GM19455 (cell line): ENCODE results near the gene SEMA5A.

ENCODE experiments used
- ATAC-seq: cut with Tn5 transposase; IDR thresholded peaks from one replicate; pipeline ENCODE4 v1.9.1; 2021; ENCODE audit not compliant: unreplicated experiment

The SEMA5A gene, protein sequence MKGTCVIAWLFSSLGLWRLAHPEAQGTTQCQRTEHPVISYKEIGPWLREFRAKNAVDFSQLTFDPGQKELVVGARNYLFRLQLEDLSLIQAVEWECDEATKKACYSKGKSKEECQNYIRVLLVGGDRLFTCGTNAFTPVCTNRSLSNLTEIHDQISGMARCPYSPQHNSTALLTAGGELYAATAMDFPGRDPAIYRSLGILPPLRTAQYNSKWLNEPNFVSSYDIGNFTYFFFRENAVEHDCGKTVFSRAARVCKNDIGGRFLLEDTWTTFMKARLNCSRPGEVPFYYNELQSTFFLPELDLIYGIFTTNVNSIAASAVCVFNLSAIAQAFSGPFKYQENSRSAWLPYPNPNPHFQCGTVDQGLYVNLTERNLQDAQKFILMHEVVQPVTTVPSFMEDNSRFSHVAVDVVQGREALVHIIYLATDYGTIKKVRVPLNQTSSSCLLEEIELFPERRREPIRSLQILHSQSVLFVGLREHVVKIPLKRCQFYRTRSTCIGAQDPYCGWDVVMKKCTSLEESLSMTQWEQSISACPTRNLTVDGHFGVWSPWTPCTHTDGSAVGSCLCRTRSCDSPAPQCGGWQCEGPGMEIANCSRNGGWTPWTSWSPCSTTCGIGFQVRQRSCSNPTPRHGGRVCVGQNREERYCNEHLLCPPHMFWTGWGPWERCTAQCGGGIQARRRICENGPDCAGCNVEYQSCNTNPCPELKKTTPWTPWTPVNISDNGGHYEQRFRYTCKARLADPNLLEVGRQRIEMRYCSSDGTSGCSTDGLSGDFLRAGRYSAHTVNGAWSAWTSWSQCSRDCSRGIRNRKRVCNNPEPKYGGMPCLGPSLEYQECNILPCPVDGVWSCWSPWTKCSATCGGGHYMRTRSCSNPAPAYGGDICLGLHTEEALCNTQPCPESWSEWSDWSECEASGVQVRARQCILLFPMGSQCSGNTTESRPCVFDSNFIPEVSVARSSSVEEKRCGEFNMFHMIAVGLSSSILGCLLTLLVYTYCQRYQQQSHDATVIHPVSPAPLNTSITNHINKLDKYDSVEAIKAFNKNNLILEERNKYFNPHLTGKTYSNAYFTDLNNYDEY

DNA sequence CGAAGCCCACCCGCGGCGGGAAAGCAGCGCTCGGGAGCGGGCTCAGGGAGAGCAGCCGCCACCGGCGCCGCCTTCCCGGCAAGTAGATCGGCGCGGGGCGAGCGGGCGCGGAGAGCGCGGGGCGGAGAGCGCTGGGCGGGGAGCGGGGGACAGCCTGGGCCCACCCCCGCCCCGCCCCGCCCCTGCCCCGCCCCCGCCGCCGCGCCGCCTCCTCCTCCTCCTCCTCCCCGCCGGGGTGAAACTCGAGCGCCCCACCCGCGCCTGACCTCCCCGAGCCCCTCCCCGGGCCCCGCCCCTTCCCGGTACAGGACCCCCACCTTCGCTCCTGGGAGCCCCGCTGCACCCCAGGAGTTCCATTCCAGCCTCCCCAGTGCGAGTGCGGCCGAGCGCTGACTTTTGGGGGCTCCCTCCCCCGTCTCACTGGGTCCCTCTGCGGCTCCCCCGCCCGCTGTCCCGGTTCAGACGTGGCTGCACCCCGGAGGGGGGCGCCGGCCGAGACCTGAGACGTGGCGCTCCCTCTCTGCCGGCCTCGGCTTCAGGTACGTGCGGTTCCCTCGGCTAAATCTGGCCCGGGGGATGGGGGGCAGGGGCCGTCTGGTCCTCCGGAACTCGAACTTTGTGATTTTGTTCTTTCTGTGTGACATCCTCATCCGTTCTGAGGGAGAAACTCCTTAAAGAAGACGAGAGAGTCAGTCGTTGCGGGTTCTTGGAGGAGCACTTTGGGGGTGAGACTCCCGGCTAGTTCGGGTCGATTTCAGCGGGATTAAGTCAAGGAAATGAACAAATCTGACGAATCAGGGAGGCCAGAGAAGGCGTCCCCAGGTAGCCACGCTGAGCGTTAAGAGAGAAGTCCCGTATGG, at the start of gene SEMA5A:
SEMA5A (minus strand) TSS at position 84 of the 860 bp plus-strand sequence. CDS start 166,129 bp downstream, outside the sequence.
- no peak for ATAC-seq

DNA sequence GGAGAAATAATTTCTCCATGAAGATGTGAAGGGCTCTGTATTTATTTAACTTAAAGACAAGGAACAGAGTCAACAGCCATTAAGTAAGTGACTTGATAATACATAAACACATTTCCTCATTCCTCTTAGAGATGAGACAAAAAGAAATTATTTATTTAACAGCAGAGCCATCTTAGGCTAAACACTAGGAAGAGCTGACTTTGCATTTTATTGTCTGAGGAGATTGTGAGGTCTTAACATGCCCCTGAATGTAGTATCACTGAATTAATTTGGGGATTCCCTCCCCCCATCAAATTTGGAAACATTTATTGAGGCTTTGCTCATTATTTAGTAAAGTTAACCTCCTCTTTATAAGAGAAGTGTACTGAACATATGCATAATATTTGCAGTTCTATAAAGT, 49.0 kb upstream of the SEMA5A start:
- no peak for ATAC-seq

DNA sequence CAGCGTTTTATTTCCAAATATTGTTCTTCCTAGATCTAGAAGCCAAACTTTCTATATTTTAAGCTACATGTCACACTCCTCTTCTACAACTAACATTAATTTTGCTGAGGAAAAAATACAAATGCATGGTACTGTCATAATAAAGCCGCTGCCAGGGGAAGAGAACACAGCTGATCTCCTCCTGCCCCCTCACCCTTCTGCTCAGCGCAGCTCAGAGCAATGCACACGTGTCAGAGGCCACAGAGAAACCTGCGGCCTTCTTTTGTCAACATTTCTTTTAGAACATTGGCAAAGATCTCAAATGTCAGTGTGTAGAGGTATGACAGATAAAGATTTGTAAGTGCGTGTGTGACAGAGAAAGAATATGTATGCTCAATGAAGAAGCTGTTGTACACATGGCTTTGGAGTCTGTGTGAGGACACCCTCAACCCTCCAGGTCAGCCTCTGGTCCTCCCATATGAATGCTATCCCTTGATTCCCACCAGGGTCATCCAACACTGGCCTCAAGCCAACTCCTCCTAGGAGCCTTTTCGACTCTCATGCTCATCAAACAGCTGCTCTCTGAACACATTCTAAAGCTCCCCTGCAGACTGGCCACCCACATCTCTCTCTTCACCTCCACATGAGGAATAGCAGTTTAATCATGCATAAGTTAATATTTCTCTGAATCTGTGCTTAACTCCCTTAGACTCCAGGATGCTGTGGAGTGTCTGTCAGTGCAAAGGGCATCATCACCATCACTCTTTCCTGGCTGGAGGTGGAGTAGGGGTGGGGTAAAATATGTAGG, 43.4 kb upstream of the SEMA5A start:
- no peak for ATAC-seq

DNA sequence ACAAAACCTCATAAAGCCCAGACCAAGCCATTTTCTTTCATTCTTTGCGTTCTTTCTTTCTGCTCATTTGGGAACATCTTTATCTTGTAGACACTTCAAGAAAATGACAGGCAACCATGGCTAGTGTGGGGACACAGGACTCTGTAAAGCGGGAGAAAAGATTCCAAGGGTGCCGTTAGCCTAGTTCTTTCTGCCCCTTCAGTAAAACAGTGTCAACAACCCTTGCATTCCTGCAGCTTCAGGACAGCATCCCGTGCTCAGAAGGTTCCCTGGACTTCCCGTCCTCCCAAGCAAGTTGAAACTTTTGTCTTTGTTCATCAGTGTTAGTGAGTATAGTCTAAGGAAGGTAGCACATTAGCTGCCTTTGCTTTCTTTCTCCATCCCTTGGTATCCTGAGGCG, 42.4 kb upstream of the SEMA5A start:
- no peak for ATAC-seq

DNA sequence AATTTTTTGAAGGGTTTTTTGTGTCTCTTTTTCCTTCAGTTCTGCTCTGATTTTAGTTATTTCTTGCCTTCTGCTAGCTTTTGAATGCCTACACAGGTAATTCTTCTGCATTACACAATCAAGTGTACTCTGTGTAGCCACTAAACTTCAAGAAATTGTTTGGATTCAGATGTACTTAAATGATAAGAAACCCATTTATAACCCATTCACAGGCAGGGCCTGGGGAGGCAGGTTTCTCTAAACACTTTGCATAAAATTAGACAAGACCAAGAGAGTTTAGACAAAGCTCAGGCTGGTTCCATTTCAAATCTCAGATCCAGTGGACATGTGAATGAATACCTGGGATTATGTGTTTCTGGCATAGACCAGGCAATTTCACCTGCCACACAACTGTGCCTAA, 41.3 kb upstream of the SEMA5A start:
- ATAC-seq, result no peak

DNA sequence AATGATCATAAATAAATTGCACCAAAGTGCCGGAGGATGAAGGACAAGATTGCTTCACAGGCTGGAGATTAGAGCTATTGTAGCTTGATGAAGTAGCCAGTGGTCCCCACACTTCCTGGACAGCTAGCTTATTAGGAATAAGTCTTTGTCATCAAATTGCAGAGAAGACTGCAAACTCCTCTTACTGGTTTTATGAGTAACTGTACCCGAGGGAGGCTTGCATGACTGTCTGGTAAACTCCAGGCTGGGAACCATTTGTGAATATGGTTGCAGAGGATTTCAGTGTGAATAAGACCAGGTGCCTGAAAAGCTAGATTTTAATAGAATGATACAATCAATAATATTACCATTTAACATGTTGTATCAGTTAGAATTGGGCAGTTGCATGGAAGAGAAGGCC, 36.5 kb upstream of the SEMA5A start:
- no peak for ATAC-seq

DNA sequence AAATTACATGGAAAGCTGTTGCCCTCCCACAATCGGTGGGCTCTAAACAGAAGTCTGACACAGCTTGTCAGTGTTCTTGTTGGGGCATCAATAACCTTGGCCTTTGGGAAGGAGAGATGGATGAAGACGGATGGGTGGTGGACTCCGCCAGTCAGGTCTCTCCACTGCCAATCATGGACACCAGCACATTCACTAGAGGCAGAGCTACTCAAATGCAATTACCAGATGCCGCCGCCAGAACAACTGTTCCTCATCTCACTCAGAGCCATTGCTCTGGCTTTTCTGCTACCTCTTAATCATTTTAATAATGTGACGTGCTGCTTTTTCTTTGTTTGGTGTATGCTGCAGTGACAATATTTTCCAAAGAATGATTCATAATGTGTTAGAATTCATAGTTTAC, 27.9 kb upstream of the SEMA5A start:
- ATAC-seq, result no peak

DNA sequence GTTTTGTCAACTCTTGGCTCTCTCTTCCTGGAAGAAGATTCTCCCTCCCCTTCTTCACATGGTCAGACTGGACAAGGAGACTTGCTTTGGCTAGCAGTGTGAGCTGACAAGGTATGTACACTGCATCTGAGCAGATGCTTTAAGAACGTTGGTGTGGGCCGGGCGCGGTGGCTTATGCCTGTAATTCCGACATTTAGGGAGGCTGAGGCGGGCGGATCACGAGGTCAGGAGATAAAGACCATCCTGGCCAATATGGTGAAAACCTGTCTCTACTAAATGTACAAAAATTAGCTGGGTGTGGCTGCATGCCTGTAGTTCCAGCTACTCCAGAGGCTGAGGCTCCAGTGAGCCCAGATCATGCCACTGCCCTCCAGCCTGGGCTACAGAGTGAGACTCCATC, 26.4 kb upstream of the SEMA5A start:
- ATAC-seq, result no peak

DNA sequence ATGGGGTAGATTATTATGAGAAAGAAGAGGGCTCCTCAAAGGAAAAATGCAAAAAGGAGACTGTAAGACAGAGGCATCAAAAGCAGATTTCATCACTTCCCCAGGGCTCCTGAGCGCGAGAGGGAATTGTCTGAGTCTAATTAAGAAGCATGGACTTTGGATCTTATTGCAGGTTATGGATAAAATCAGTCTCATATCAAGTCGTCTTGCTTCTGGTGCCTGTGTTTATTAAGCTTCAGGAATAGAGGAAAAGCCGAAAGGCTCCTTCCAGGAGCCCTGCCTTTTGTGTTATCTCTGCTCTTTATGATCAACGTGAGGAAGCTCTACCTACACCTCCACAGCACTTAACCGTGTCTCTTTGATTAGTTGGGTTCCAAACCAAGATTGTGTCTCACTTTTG, 25.0 kb upstream of the SEMA5A start:
- no peak for ATAC-seq

DNA sequence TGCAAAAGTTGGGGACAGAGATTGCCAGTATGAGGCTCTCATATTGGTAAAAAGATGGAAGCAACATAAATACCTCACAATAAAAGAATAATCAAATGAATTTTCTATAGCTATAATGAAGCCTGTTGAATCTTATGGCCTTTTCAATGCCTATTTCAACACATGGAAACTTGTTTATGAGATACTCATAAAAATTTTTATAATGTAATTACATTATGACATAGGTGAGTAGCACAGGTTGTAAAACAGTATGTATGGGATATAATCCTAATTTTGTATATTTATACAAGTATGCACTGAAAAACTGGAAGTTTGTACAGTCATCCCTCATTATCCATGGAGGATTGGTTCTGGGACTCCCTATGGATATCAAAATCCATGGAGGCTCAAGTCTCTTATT, 21.2 kb upstream of the SEMA5A start:
- ATAC-seq, result no peak

DNA sequence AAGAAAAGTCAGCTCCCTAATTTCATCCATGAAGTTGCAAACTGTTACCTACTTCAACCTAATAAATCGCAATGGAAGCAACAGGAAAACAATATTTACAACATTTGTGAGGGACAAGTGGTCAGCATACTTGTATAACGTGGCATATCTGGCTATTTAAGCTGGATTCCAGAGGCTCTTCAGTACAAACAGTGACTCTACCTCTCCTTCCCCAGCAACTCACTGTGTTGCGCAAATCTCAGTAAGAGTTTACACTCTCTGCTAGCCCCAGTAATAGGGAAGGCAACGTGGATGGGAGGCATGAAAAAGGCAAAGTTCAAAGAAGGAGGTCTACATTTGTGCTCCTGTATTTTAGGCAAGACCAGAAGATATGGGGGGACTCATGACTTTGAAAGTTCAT, 18.9 kb upstream of the SEMA5A start:
- no peak for ATAC-seq

DNA sequence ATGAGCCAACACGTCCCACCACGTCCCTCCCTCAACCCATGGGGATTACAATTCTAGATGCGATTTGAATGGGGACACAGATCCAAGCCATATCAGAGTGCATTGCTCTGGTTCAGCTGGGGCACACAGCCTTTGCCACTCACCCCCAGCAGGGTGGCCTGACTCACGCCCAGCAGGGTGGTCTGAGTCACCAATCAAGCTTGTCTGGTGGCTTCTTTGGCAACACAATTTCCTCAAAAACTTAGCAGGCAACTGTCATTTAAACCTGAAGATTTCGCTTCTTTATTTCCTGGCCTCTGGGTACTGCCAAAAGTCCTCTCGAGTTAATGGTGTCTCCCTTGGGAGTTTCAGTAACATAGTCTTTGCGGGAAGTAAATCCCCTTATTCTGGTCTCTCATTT, 16.3 kb upstream of the SEMA5A start:
- ATAC-seq, result no peak

DNA sequence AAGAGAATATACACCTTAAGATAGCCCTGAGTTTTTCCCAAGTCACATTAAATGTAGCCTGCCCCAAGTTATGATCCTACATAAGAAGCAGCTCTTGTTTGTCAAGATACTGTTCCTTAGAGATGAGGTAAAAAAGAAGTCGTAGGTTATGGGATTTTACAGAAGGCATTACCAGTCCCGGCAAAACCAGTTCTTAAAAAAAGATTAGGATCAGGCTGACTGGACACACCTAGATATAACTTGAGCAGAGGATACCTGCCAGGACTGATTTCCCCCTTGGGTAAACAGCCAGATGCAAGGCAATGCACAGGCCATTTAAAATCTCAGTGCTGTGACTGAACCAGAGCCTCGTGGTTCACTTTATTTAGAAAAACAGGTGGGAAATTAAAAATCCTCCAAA, 14.1 kb upstream of the SEMA5A start:
- ATAC-seq, result no peak

DNA sequence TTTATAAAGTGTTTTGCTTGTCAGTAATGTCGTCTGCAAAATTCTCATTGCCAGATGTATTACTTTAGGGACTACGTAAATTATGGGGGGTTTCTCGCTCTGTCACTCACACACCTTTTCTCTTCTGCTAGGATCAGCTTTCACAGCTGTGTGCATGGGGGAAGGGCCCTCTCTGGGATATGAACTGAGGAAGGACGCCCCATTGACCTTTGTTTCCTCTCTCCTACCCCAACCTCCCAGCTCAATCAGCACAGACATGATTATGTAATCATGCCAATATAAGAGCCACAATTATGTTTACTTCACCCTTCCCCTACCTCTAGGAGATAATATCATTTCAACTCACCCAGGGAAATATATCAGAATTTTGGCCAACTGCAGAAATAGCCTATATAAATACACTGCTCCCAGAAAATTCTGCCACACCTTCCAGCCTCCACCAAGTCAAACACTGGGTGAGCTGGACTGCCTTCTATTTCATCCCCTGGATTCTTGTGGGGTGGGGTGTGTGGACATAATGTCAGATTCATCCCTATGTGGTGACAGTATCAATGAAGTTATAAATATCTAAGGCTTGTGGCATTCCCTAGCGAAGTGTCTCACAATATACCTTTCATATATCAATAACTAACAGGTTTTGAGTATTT, 12.6 kb upstream of the SEMA5A start:
- no peak for ATAC-seq

DNA sequence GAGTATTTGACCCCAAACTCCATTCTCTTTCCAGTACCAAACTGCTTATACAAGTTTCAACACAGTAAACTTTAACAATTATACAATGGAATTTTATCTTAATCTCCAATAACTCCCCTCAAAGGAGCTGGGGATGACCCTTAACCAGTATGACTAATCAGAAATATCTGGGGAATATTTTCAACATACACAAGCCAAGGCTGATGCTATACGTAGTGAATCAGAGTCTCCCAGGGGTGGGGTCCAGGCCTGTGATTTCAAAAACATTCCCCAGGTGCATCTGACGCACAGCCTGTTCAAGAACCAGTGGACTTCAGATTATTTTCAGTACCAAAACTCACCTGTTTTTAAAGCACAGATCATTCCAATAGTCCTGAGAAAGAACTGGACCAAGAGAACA, 11.8 kb upstream of the SEMA5A start:
- no peak for ATAC-seq

DNA sequence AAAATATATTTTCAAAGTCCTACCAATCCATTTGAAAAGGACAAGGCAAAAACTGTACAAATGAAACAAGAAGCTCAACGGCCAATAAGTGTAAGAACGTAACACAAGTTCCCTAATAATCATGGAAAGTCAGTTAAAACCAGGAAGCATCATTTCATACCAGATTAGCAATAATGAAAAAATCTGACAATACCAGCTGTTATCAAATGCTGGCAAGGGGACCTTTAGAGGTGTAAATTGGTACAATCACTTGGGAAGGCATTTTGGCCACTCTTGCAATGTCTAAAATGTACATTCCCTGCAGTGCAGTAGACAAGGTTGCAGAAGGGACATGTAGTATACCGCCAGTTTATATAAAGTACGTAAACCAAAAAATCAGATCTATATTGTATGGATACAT, 10.1 kb upstream of the SEMA5A start:
- ATAC-seq, result no peak

DNA sequence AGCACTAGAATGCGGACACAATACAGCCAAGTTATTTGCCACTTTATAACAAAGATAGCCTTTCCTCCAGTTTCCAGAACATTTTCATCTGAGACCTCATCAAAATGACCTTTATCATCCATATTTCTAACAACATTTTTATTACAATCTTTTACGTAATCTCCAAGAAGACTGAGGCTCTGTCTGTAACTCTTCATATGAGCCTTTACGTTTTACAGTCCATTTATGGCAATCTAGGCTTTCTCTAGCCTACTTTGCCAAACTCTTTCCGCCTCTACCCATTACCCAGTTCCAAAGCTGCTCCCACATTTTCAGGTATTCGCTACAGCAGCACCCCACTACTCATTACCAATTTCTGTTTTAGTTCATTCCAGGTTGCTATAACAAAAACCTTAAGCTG, 8.2 kb upstream of the SEMA5A start:
- no peak for ATAC-seq

DNA sequence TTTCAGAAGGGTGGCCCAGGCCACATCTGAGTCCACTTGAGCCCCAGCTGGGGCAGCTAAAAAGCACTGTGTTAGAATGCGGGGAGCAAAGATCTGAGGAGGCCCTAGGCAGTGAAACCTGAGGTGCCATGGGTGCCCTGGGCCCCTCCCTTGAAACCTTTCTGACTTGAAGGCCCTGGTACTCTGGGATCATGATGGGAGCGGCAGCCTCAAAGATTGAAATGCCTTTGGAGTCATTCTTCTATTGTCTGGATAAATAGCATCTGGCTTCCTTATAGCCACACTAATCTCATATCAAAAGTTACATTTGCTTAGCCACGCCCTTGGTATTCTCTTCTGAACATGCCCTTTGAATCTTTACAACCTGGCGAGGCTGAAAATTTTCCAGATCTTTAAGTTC, 7.7 kb upstream of the SEMA5A start:
- no peak for ATAC-seq
